Breast epithelium (tissue), 3 donors: Measurements from ENCODE around the gene VAPB.

Experiments used
- POLR2A ChIP-seq: fragments of 450-650 bp; IDR thresholded peaks from one replicate; pipeline ENCODE4 v1.6.1; 2016; ENCODE audit warnings: antibody characterized with exemption, mild to moderate bottlenecking, moderate library complexity
- TF ChIP-seq, protein P1 (sequence below), 3 donors: fragments of 450-650 bp; IDR thresholded peaks; one replicate each; pipeline ENCODE4 v1.5.1; 2016 to 2017; ENCODE audit warnings: antibody characterized with exemption in 3 of 3, mild to moderate bottlenecking in 3 of 3, moderate library complexity in 3 of 3

DNA sequence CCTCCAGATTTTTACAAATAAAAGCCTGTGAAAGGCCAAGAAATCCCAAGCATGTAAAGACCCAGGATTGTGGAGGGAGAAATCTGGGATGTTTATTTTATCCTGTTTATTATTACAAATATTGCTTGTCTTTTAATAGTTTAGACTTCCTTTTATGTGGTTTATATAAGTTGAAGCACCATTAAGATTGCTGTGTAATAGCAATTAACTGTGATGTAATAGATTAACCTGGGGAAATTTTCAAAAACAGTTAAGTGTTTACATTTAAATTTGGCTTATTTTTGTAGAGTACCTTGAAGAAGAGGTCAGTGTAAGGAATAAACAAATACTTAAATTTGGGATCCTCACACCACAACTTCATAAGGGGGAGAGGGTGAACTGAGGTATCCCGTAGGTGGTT is 27.0 kb downstream of the VAPB start:
- TF ChIP-seq, protein P1, sequence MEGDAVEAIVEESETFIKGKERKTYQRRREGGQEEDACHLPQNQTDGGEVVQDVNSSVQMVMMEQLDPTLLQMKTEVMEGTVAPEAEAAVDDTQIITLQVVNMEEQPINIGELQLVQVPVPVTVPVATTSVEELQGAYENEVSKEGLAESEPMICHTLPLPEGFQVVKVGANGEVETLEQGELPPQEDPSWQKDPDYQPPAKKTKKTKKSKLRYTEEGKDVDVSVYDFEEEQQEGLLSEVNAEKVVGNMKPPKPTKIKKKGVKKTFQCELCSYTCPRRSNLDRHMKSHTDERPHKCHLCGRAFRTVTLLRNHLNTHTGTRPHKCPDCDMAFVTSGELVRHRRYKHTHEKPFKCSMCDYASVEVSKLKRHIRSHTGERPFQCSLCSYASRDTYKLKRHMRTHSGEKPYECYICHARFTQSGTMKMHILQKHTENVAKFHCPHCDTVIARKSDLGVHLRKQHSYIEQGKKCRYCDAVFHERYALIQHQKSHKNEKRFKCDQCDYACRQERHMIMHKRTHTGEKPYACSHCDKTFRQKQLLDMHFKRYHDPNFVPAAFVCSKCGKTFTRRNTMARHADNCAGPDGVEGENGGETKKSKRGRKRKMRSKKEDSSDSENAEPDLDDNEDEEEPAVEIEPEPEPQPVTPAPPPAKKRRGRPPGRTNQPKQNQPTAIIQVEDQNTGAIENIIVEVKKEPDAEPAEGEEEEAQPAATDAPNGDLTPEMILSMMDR (IDR thresholded peaks at IDR 0.05): no peak
- TF ChIP-seq POLR2A: no peak
